Measurements from ENCODE around the gene RUFY3. TPM values are rescaled to one million over a fixed set of nuclear protein-coding genes. Genes with fewer than 3 reads are reported as not detected.

RUFY3 gene
- total and polyA plus RNA-seq, 9 of the 15 experiments (the other 6 are each of a cell fraction or from before 2014, with no cell fraction given) = 4.2 to 31.1 (median 21.5) TPM

GRCh38 chr4:70746179-70746839, 24.5 kb downstream of the RUFY3 start (continued):
- no peak for TF ChIP-seq SRSF3 (IDR thresholded peaks at IDR 0.05; ENCODE audit: insufficient read depth, low read length)
- 0 out of 2 replicates have a peak, but pooled peaks have one; percentile 41 for TF ChIP-seq JUN (IDR thresholded peaks at IDR 0.05; ENCODE audit: borderline replicate concordance, low read depth, low read length)
- TF ChIP-seq JUN (CRISPR knock-in tag; IDR thresholded peaks at IDR 0.05; ENCODE audit: borderline replicate concordance) = no peak

- ATAC-seq (no peak), DNase-seq (ENCODE audit: extremely low read depth in 1 of 4, low spot score in 3 of 4) (no peak), FAIRE-seq (no peak)
- CTCF ChIA-PET (ENCODE audit: low intra/inter-chr PET ratio) = no interaction called here
- Histone ChIP-seq H3K9me1 (ENCODE audit: control insufficient read depth, insufficient read depth, low read length) (no peaks in the 10 kb centered on the region), H3K9me3 (replicated peaks; ENCODE audit: control insufficient read depth, insufficient read depth, low read depth, low read length) (no peaks in the 10 kb centered on the region), H3K4me3 (no peak overlapping the region), H3K9ac (ENCODE audit: insufficient read depth in 1 of 2, low read depth in 2 of 2, low read length in 2 of 2) (no peak overlapping the region), H3K79me2 (ENCODE audit: control insufficient read depth, insufficient read depth, low read length) (no peaks in the 10 kb centered on the region), H2AFZ (ENCODE audit: low read depth, low read length) (no peak overlapping the region), H3K4me1 (replicated peaks in 1 of 2; ENCODE audit: control insufficient read depth in 2 of 2, insufficient read depth in 2 of 2, low read length in 2 of 2) (no peaks in the 10 kb centered on the region), H3K27me3 (ENCODE audit: control insufficient read depth in 2 of 2, insufficient read depth in 2 of 2, low read length in 2 of 2) (no peaks in the 10 kb centered on the region), H4K20me1 (replicated peaks; ENCODE audit: control insufficient read depth, insufficient read depth, low read length) (no peaks in the 10 kb centered on the region), H3K4me2 (ENCODE audit: insufficient read depth, low read length) (no peak overlapping the region), H3K36me3 (ENCODE audit: control insufficient read depth, insufficient read depth, low read length) (no peaks in the 10 kb centered on the region), H3K27ac (ENCODE audit: extremely low read depth, low read depth, low read length) (no peak overlapping the region)
- POLR2A ChIA-PET = no interaction called here
- BruUV-seq (replicated peaks) = no TSS peak
- TF ChIP-seq IRF1 (CRISPR knock-in tag; IDR thresholded peaks at IDR 0.05; ENCODE audit: borderline replicate concordance) (no peak), ZBTB34 (CRISPR knock-in tag; IDR thresholded peaks at IDR 0.05) (no peak), ZNF197 (CRISPR knock-in tag; IDR thresholded peaks at IDR 0.05; ENCODE audit: low read depth) (no peak)
- TF ChIP-seq, protein P1, sequence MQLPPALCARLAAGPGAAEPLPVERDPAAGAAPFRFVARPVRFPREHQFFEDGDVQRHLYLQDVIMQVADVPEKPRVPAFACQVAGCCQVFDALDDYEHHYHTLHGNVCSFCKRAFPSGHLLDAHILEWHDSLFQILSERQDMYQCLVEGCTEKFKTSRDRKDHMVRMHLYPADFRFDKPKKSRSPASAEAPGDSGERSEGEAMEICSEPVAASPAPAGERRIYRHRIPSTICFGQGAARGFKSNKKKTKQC (CRISPR knock-in tag; IDR thresholded peaks at IDR 0.05) = no peak
- TF ChIP-seq, protein P2, sequence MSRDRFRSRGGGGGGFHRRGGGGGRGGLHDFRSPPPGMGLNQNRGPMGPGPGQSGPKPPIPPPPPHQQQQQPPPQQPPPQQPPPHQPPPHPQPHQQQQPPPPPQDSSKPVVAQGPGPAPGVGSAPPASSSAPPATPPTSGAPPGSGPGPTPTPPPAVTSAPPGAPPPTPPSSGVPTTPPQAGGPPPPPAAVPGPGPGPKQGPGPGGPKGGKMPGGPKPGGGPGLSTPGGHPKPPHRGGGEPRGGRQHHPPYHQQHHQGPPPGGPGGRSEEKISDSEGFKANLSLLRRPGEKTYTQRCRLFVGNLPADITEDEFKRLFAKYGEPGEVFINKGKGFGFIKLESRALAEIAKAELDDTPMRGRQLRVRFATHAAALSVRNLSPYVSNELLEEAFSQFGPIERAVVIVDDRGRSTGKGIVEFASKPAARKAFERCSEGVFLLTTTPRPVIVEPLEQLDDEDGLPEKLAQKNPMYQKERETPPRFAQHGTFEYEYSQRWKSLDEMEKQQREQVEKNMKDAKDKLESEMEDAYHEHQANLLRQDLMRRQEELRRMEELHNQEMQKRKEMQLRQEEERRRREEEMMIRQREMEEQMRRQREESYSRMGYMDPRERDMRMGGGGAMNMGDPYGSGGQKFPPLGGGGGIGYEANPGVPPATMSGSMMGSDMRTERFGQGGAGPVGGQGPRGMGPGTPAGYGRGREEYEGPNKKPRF (IDR thresholded peaks at IDR 0.05; ENCODE audit: low read depth, low read length) = no peak
- TF ChIP-seq, protein P3, sequence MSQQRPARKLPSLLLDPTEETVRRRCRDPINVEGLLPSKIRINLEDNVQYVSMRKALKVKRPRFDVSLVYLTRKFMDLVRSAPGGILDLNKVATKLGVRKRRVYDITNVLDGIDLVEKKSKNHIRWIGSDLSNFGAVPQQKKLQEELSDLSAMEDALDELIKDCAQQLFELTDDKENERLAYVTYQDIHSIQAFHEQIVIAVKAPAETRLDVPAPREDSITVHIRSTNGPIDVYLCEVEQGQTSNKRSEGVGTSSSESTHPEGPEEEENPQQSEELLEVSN (IDR thresholded peaks at IDR 0.05; ENCODE audit: borderline replicate concordance in 1 of 2, extremely low read depth in 1 of 2, insufficient read depth in 1 of 2, insufficient read length in 1 of 2, low read depth in 1 of 2, low read length in 1 of 2, poor library complexity in 1 of 2, severe bottlenecking in 1 of 2) = no peak
- intact Hi-C loops (cut with micrococcal nuclease) = no loop called here
- in situ Hi-C loops (cut with MboI) = no loop called here
- WGBS (ENCODE audit: insufficient coverage, low coverage, missing lambda C conversion rate) = 43% methylated on average over 3 of the region's 3 CpGs
These were observed 26.1 kb downstream of the RUFY3 start for GRCh38 chr4:70747874-70748273.

Measured in K562 (cell line).